ENCODE data around the gene SFXN2. TPM values are rescaled to one million over a fixed set of nuclear protein-coding genes. Genes with fewer than 3 reads are reported as not detected.

The SFXN2 gene
- total and polyA plus RNA-seq, 2 donors (not counting 1 experiment from before 2014, with no cell fraction given) = 3.1 to 6.5 TPM

- Histone ChIP-seq H3K4me2 (ENCODE audit: extremely low read depth, insufficient read depth, low read length) (no peak overlapping the region), H4K20me1 (ENCODE audit: control insufficient read depth, extremely low read depth, insufficient read depth, low read length) (no peaks in the 10 kb centered on the region), H3K27me3 (ENCODE audit: control insufficient read depth, insufficient read depth, low read length) (no peaks in the 10 kb centered on the region), H3K4me3 (replicated peaks in 1 of 4; ENCODE audit: control extremely low read depth in 1 of 4, insufficient read depth in 1 of 4, low read depth in 3 of 4, low read length in 4 of 4) (peak overlapping the region in 2 of 4 experiments; percentile 31 to 55), H3K79me2 (ENCODE audit: control insufficient read depth, insufficient read depth, low read length) (peaks cover 31% of the 10 kb centered on the region), H3K27ac (ENCODE audit: insufficient read depth, low read length) (peak overlapping the region; percentile 34), H2AFZ (ENCODE audit: low read length) (peak overlapping the region; percentile 97), H3K9me3 (ENCODE audit: control insufficient read depth, insufficient read depth, low read depth, low read length) (no peaks in the 10 kb centered on the region), H3K4me1 (ENCODE audit: control insufficient read depth, extremely low read depth, insufficient read depth, low read length) (no peaks in the 10 kb centered on the region), H3K36me3 (ENCODE audit: control insufficient read depth, insufficient read depth, low read length) (no peaks in the 10 kb centered on the region), H3K9ac (ENCODE audit: insufficient read depth, low read length) (no peak overlapping the region)
- no peak for TF ChIP-seq EZH2 (IDR thresholded peaks at IDR 0.05; ENCODE audit: low read length, missing control alignments)
- TF ChIP-seq CTCF (conservative IDR thresholded peaks at IDR 0.05 in 1 of 2, IDR thresholded peaks at IDR 0.05 in 1 of 2; ENCODE audit: low read depth in 1 of 2, low read length in 2 of 2) = no peak
- no peak for DNase-seq (ENCODE audit: low read depth in 2 of 2)
These were observed 28.7 kb downstream of the SFXN2 start for GRCh38 chr10:102743078-102743587.

- no peaks in the 10 kb centered on the region for H4K20me1 ChIP-seq (ENCODE audit: control insufficient read depth, extremely low read depth, insufficient read depth, low read length)
- H3K4me2 ChIP-seq (ENCODE audit: extremely low read depth, insufficient read depth, low read length) = peak within 1 kb of the TSS; percentile 80
- H3K27ac ChIP-seq (ENCODE audit: insufficient read depth, low read length) = peak within 1 kb of the TSS; percentile 82
- peak; percentile 99 to 100 for DNase-seq (ENCODE audit: low read depth in 2 of 2)
- no peaks in the 10 kb centered on the region for H3K4me1 ChIP-seq (ENCODE audit: control insufficient read depth, extremely low read depth, insufficient read depth, low read length)
- peak within 1 kb of the TSS; percentile 97 for H2AFZ ChIP-seq (ENCODE audit: low read length)
- TF ChIP-seq CTCF (conservative IDR thresholded peaks at IDR 0.05 in 1 of 2, IDR thresholded peaks at IDR 0.05 in 1 of 2; ENCODE audit: low read depth in 1 of 2, low read length in 2 of 2) = no peak
- no peaks in the 10 kb centered on the region for H3K36me3 ChIP-seq (ENCODE audit: control insufficient read depth, insufficient read depth, low read length)
- peak within 1 kb of the TSS; percentile 76 for H3K9ac ChIP-seq (ENCODE audit: insufficient read depth, low read length)
- H3K9me3 ChIP-seq (ENCODE audit: control insufficient read depth, insufficient read depth, low read depth, low read length) = no peaks in the 10 kb centered on the region
- peaks cover 34% of the 10 kb centered on the region for H3K79me2 ChIP-seq (ENCODE audit: control insufficient read depth, insufficient read depth, low read length)
- H3K27me3 ChIP-seq (ENCODE audit: control insufficient read depth, insufficient read depth, low read length) = no peaks in the 10 kb centered on the region
- H3K4me3 ChIP-seq (replicated peaks in 1 of 4; ENCODE audit: control extremely low read depth in 1 of 4, insufficient read depth in 1 of 4, low read depth in 3 of 4, low read length in 4 of 4) = peak within 1 kb of the TSS; percentile 43 to 97 (median 72)
These were observed 29.3 kb downstream of the SFXN2 start, which contains the start of gene WBP1L for GRCh38 chr10:102743588-102744373. Gene WBP1L (plus strand): TSS chr10:102743948. CDS start chr10:102744054, 106 bp downstream.

GRCh38 chr10:102744374-102745051 lies 30.1 kb downstream of the SFXN2 start:
- Histone ChIP-seq H2AFZ (ENCODE audit: low read length) (no peak overlapping the region), H3K9me3 (ENCODE audit: control insufficient read depth, insufficient read depth, low read depth, low read length) (no peaks in the 10 kb centered on the region), H3K79me2 (ENCODE audit: control insufficient read depth, insufficient read depth, low read length) (peaks cover 37% of the 10 kb centered on the region), H3K4me1 (ENCODE audit: control insufficient read depth, extremely low read depth, insufficient read depth, low read length) (no peaks in the 10 kb centered on the region), H3K27ac (ENCODE audit: insufficient read depth, low read length) (peak overlapping the region; percentile 82), H3K4me3 (replicated peaks in 1 of 4; ENCODE audit: control extremely low read depth in 1 of 4, insufficient read depth in 1 of 4, low read depth in 3 of 4, low read length in 4 of 4) (peak overlapping the region; percentile 43 to 97 (median 72)), H3K4me2 (ENCODE audit: extremely low read depth, insufficient read depth, low read length) (peak overlapping the region; percentile 80), H3K27me3 (ENCODE audit: control insufficient read depth, insufficient read depth, low read length) (no peaks in the 10 kb centered on the region), H3K9ac (ENCODE audit: insufficient read depth, low read length) (peak overlapping the region; percentile 76), H4K20me1 (ENCODE audit: control insufficient read depth, extremely low read depth, insufficient read depth, low read length) (no peaks in the 10 kb centered on the region), H3K36me3 (ENCODE audit: control insufficient read depth, insufficient read depth, low read length) (no peaks in the 10 kb centered on the region)
- no peak for DNase-seq (ENCODE audit: low read depth in 2 of 2)
- no peak for TF ChIP-seq EZH2 (IDR thresholded peaks at IDR 0.05; ENCODE audit: low read length, missing control alignments)
- no peak for TF ChIP-seq CTCF (conservative IDR thresholded peaks at IDR 0.05 in 1 of 2, IDR thresholded peaks at IDR 0.05 in 1 of 2; ENCODE audit: low read depth in 1 of 2, low read length in 2 of 2)

All from fibroblast of lung (primary cell).